Aorta (tissue), 5 donors: ENCODE measurements around the gene IFT57. TPM values are rescaled to one million over a fixed set of nuclear protein-coding genes. Genes with fewer than 3 reads are reported as not detected.

Experiments used
- ATAC-seq: fragments of 200-7000 bp; cut with Tn5 transposase; one replicate; pipeline ENCODE4 v1.9.1; 2022; ENCODE audit warnings: moderate library complexity; ENCODE audit not compliant: low FRiP score
- DNase-seq, 2 donors: peaks; one replicate each; pipeline ENCODE4 v3.0.0-alpha.2; 2020
- H3K27ac ChIP-seq, 2 donors: one replicate each; pipeline ENCODE4 v1.5.1; 2013; ENCODE audit warnings: low read length in 2 of 2, mild to moderate bottlenecking in 2 of 2, moderate library complexity in 2 of 2, control low read depth in 1 of 2, inconsistent platforms in 1 of 2, low read depth in 1 of 2
- H3K27me3 ChIP-seq, 2 donors: one replicate each; pipeline ENCODE4 v1.6.1; 2013; ENCODE audit warnings: control low read depth in 1 of 2, low read length in 1 of 2, mild to moderate bottlenecking in 1 of 2, moderate library complexity in 1 of 2; ENCODE audit not compliant: insufficient read depth in 2 of 2, control insufficient read depth in 1 of 2
- H3K36me3 ChIP-seq, 2 donors: one replicate each; pipeline ENCODE4 v1.6.1; 2013; ENCODE audit warnings: control low read depth in 1 of 2, low read length in 1 of 2, mild to moderate bottlenecking in 1 of 2; ENCODE audit not compliant: insufficient read depth in 2 of 2, control insufficient read depth in 1 of 2
- H3K4me1 ChIP-seq, 2 donors: one replicate each; pipeline ENCODE4 v1.6.1; 2013; ENCODE audit warnings: low read length in 2 of 2, control low read depth in 1 of 2, mild to moderate bottlenecking in 1 of 2, moderate library complexity in 1 of 2; ENCODE audit not compliant: insufficient read depth in 2 of 2, control insufficient read depth in 1 of 2
- H3K4me3 ChIP-seq, 2 donors: one replicate each; pipeline ENCODE4 v1.5.1; 2013; ENCODE audit warnings: low read length in 2 of 2, control low read depth in 1 of 2, mild to moderate bottlenecking in 1 of 2
- H3K9me3 ChIP-seq: one replicate; pipeline ENCODE4 v1.6.1; 2013; ENCODE audit warnings: mild to moderate bottlenecking, low read length; ENCODE audit not compliant: control insufficient read depth
- WGBS, 2 donors: extraction: QIAGEN DNeasy Blood & Tissue Kit; methylation state at CpG; one replicate each; pipeline ENCODE4 v1.1.7; 2013; 5-methylcytosine and 5-hydroxymethylcytosine counted together
- intact Hi-C, 2 donors: fragments of 100-400 bp; cut with DNase I; formaldehyde crosslinking; loops; one replicate each; pipeline versions ENCODE4 v1.14.2 to v1.15.0; 2022
- polyA plus RNA-seq, 2 donors: library from polyadenylated mRNA; stranded (reverse); fragments of 200-250 nt; gene quantifications; one replicate each; pipeline ENCODE4 v1.2.3, GENCODE V29; 2013
- total RNA-seq, 2 donors: library from RNA; stranded (reverse); fragmentation: NEBNext Ultra II Directional; extraction: Animal tissue kit (Norgen Biotek cat#: 25700); gene quantifications; one replicate each; pipeline ENCODE4 v1.2.1, GENCODE V29; 2021
- donor health status: healthy with polysubstance abuse.
- donor health status: Bipolar disorder and iron deficiency.
- donor health status: DM: no; HTN: no; CAD: no.
- donor health status: DM: no; HTN: no; CAD: no.
- donor health status: DM: yes; HTN: yes; CAD: no.

The IFT57 gene
- total and polyA plus RNA-seq, 4 donors: 38.3 to 53.0 (median 43.5) TPM

DNA sequence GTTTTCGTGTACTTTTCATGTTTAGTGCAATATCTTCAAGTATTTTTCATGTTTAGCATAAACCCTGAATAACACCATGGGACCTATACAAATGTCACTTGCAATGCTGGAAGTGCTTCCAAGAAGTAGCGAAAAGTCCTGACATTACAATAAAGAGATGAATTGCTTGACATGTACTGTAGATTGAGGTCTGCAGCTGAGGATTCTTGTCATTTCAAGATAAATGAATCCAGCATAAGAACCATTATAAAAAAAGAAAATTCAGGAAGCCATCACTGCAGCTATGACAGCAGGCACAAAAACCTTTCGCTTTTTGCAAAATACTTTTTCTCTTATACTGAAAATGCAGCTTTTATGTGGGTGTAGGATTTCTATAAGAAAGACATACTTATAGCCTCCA is 37.4 kb downstream of the IFT57 start:
- no peaks in the 10 kb centered on the region for H3K36me3 ChIP-seq
- H3K9me3 ChIP-seq: no peaks in the 10 kb centered on the region
- H3K4me3 ChIP-seq: no peak overlapping the region
- DNase-seq (no peak), ATAC-seq (no peak)
- intact Hi-C loops: no loop called here
- no peaks in the 10 kb centered on the region for H3K27me3 ChIP-seq
- no peak overlapping the region for H3K27ac ChIP-seq
- 96 to 98% methylated on average over 3 of the region's 3 CpGs for WGBS, 2 donors
- no peaks in the 10 kb centered on the region for H3K4me1 ChIP-seq

GRCh38 chr3:108183971-108184370 is 38.3 kb downstream of the IFT57 start:
- no peak overlapping the region for H3K27ac ChIP-seq
- no peaks in the 10 kb centered on the region for H3K27me3 ChIP-seq
- H3K4me1 ChIP-seq: no peaks in the 10 kb centered on the region
- ATAC-seq (no peak), DNase-seq (no peak)
- intact Hi-C loops: no loop called here
- WGBS, 2 donors: 64 to 69% methylated on average over 2 of the region's 2 CpGs
- H3K36me3 ChIP-seq: no peaks in the 10 kb centered on the region
- H3K9me3 ChIP-seq: no peaks in the 10 kb centered on the region
- no peak overlapping the region for H3K4me3 ChIP-seq

DNA sequence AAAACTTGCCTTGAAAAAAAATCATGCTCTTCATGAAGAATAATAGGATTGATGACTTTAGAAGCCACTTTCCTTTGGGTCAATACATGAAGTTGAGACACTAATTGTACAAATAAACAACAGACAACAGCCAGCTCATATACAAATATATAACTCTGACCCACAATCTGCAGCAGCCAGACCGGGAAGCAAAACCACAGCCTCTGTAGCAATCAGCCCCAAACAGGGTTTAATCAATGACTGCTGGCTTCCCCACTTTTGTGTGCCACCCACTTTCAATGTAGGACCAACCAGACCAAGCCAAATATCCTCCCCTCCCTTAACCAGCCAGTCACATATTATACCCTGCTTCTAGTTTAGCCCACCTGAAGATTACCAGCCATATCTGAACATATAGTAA is 39.0 kb downstream of the IFT57 start:
- Histone ChIP-seq H3K27me3 (no peaks in the 10 kb centered on the region), H3K36me3 (no peaks in the 10 kb centered on the region), H3K9me3 (no peaks in the 10 kb centered on the region), H3K4me1 (no peaks in the 10 kb centered on the region), H3K27ac (no peak overlapping the region), H3K4me3 (no peak overlapping the region)
- 90 to 100% methylated on average over 1 of the region's 1 CpG for WGBS, 2 donors
- intact Hi-C loops: no loop called here
- ATAC-seq: no peak
- no peak for DNase-seq

DNA sequence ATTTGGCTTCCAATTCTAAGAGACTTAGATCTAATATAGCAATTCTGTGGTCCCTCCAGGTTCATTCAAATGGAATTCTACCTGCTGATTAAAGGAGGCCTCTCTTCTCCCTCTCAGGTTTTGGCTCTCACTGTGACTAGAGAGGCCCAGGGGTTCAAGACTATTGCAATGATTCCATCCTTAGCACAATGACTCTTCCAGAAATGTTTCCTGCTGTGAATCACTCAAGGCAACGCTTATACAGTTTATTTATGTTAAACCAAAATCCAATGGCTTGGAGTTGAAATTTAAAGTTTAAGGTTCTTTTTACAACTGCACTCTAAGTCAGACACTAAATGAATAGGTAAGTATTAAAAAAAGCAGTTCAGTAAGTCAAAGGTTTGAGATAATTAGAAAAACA is 39.9 kb downstream of the IFT57 start:
- no peaks in the 10 kb centered on the region for H3K4me1 ChIP-seq
- DNase-seq: no peak
- 81 to 83% methylated on average over 1 of the region's 1 CpG for WGBS, 2 donors
- H3K9me3 ChIP-seq: no peaks in the 10 kb centered on the region
- no peaks in the 10 kb centered on the region for H3K36me3 ChIP-seq
- ATAC-seq: no peak
- H3K4me3 ChIP-seq: no peak overlapping the region
- no peaks in the 10 kb centered on the region for H3K27me3 ChIP-seq
- intact Hi-C loops: no loop called here
- H3K27ac ChIP-seq: no peak overlapping the region

- intact Hi-C loops: no loop called here
- Histone ChIP-seq H3K9me3 (no peaks in the 10 kb centered on the region), H3K27ac (no peak overlapping the region), H3K4me1 (no peaks in the 10 kb centered on the region), H3K4me3 (no peak overlapping the region), H3K36me3 (no peaks in the 10 kb centered on the region), H3K27me3 (no peaks in the 10 kb centered on the region)
- DNase-seq: no peak
- no peak for ATAC-seq
- WGBS, 2 donors: 44 to 54% methylated on average over 1 of the region's 1 CpG
These were observed 41.1 kb downstream of the IFT57 start for GRCh38 chr3:108181172-108181571.

- no peaks in the 10 kb centered on the region for H3K9me3 ChIP-seq
These were observed 42.0 kb downstream of the IFT57 start for GRCh38 chr3:108180194-108180593.

GRCh38 chr3:108178676-108179075 is 43.5 kb downstream of the IFT57 start:
- no peak overlapping the region for H3K4me3 ChIP-seq
- no peak for DNase-seq
- intact Hi-C loops: no loop called here
- ATAC-seq: no peak
- no peaks in the 10 kb centered on the region for H3K27me3 ChIP-seq
- WGBS, 2 donors: 100% methylated on average over 1 of the region's 1 CpG
- no peaks in the 10 kb centered on the region for H3K9me3 ChIP-seq
- no peak overlapping the region for H3K27ac ChIP-seq
- H3K4me1 ChIP-seq: no peaks in the 10 kb centered on the region
- no peaks in the 10 kb centered on the region for H3K36me3 ChIP-seq

More at GRCh38 chr3:108180194-108180593, 42.0 kb downstream of the IFT57 start:
- WGBS, 2 donors: 38 to 46% methylated on average over 1 of the region's 1 CpG
- Histone ChIP-seq H3K36me3 (no peaks in the 10 kb centered on the region), H3K27ac (no peak overlapping the region), H3K27me3 (no peaks in the 10 kb centered on the region), H3K4me1 (no peaks in the 10 kb centered on the region), H3K4me3 (no peak overlapping the region)
- intact Hi-C loops: no loop called here
- ATAC-seq (no peak), DNase-seq (no peak)

- WGBS, 2 donors: 88 to 91% methylated on average over 2 of the region's 2 CpGs
- Histone ChIP-seq H3K36me3 (no peaks in the 10 kb centered on the region), H3K4me1 (no peaks in the 10 kb centered on the region), H3K4me3 (no peak overlapping the region), H3K9me3 (no peaks in the 10 kb centered on the region), H3K27me3 (no peaks in the 10 kb centered on the region), H3K27ac (no peak overlapping the region)
- intact Hi-C loops: no loop called here
- DNase-seq (no peak), ATAC-seq (no peak)
These were observed 44.7 kb downstream of the IFT57 start for GRCh38 chr3:108177536-108177935.

GRCh38 chr3:108175352-108175751 is 46.9 kb downstream of the IFT57 start:
- WGBS, 2 donors: 94 to 97% methylated on average over 1 of the region's 1 CpG
- H3K9me3 ChIP-seq: no peaks in the 10 kb centered on the region
- no peaks in the 10 kb centered on the region for H3K36me3 ChIP-seq
- no peak for ATAC-seq
- intact Hi-C loops: no loop called here
- H3K4me3 ChIP-seq: no peak overlapping the region
- no peak for DNase-seq
- H3K27ac ChIP-seq: no peak overlapping the region
- no peaks in the 10 kb centered on the region for H3K27me3 ChIP-seq
- H3K4me1 ChIP-seq: no peaks in the 10 kb centered on the region
